ENCODE measurements around the gene TJAP1.
"Not testable (repeated sequence)": the region's sequence is repeated elsewhere in the genome, so short reads cannot be mapped to it uniquely, and the experiment has no call there.

The TJAP1 gene

GRCh38 chr6:43481591-43482236, 4.3 kb downstream of the TJAP1 start:
- no peak for DNase-seq

GRCh38 chr6:43488667-43489276, 11.4 kb downstream of the TJAP1 start:
- no peak for DNase-seq

GRCh38 chr6:43489277-43490072, 12.1 kb downstream of the TJAP1 start:
- peak in 12 of 14 donors; percentile 29 to 96 (median 85) for DNase-seq

GRCh38 chr6:43490523-43490939, 13.2 kb downstream of the TJAP1 start:
- peak in 6 of 14 donors; percentile 19 to 65 (median 46) for DNase-seq

- DNase-seq: peak in 12 of 14 donors; percentile 43 to 94 (median 86)
Measured at GRCh38 chr6:43491750-43492661, 14.6 kb downstream of the TJAP1 start.

- peak in 1 of 14 donors; percentile 63 for DNase-seq
Measured at GRCh38 chr6:43492673-43493072, 15.3 kb downstream of the TJAP1 start.

GRCh38 chr6:43493230-43493629, 15.9 kb downstream of the TJAP1 start:
- DNase-seq: no peak

- DNase-seq: peak in 1 of 14 donors; percentile 19
Measured at GRCh38 chr6:43493833-43494232, 16.5 kb downstream of the TJAP1 start.

- no peak for DNase-seq
Measured at GRCh38 chr6:43494321-43494720, 17.0 kb downstream of the TJAP1 start.

GRCh38 chr6:43494766-43495165, 17.4 kb downstream of the TJAP1 start:
- DNase-seq: no peak

GRCh38 chr6:43495409-43495941, 18.1 kb downstream of the TJAP1 start:
- no peak for DNase-seq

GRCh38 chr6:43496370-43497128, 19.2 kb downstream of the TJAP1 start:
- peak in 6 of 14 donors; percentile 10 to 28 (median 20) for DNase-seq

- no peak for DNase-seq
Measured at GRCh38 chr6:43497129-43497396, 19.7 kb downstream of the TJAP1 start.

GRCh38 chr6:43497689-43498088, 20.3 kb downstream of the TJAP1 start:
- DNase-seq: no peak

GRCh38 chr6:43498291-43498690, 20.9 kb downstream of the TJAP1 start:
- DNase-seq: not testable (repeated sequence)

GRCh38 chr6:43499028-43499815, 21.9 kb downstream of the TJAP1 start:
- DNase-seq: no peak

GRCh38 chr6:43500921-43501320, 23.6 kb downstream of the TJAP1 start:
- no peak for DNase-seq

- DNase-seq: peak in 2 of 14 donors; percentile 11 to 21
Measured at GRCh38 chr6:43502666-43503065, 25.3 kb downstream of the TJAP1 start.

- DNase-seq: no peak
Measured at GRCh38 chr6:43503443-43503842, 26.1 kb downstream of the TJAP1 start.

GRCh38 chr6:43504756-43505593, 27.6 kb downstream of the TJAP1 start:
- no peak for DNase-seq
